B cell (primary cell): ENCODE results near the gene LHX2. TPM values are rescaled to one million over a fixed set of nuclear protein-coding genes. Genes with fewer than 3 reads are reported as not detected.

ENCODE experiments used
- ATAC-seq: fragments of 200-7000 bp; cut with Tn5 transposase; one replicate; pipeline ENCODE4 v1.10.0; 2021; ENCODE audit warnings: low read depth, mild to moderate bottlenecking, moderate number of reproducible peaks, moderate library complexity
- CTCF ChIA-PET: fragments of 350-600 bp; sonication (Branson Sonifier 250); formaldehyde crosslinking; loops from one replicate; lab custom pipeline; 2021; ENCODE audit warnings: antibody characterized with exemption, inconsistent platforms; lab: Charles Lee
- POLR2A ChIA-PET: fragments of 350-600 bp; sonication (Branson Sonifier 250); formaldehyde crosslinking; loops from one replicate; lab custom pipeline; 2021; ENCODE audit warnings: antibody characterized with exemption; lab: Charles Lee
- DNase-seq: peaks from one replicate; pipeline ENCODE4 v3.0.0; 2013
- H2AFZ ChIP-seq: 2 replicates; pipeline ENCODE4 v1.6.1; 2012; ENCODE audit warnings: mild to moderate bottlenecking, low read depth, low read length; ENCODE audit not compliant: insufficient read depth, poor library complexity, severe bottlenecking
- H3K27ac ChIP-seq, 2 donors: 1 replicate in 1 of 2; 2 replicates in 1 of 2; pipeline ENCODE4 v1.5.1; 2012 to 2013; ENCODE audit warnings: low read length in 2 of 2, mild to moderate bottlenecking in 2 of 2, moderate library complexity in 1 of 2
- H3K27me3 ChIP-seq, 4 experiments: fragments of 200-600 bp in 1 of 4; sonication (generic) in 1 of 4; replicated peaks in 1 of 4; 1 replicate in 2 of 4; 2 replicates in 2 of 4; pipeline versions ENCODE4 v1.6.1 to v1.7.0; 2013 to 2016; ENCODE audit warnings: low read length in 3 of 4, mild to moderate bottlenecking in 2 of 4, mixed read lengths in 1 of 4, moderate library complexity in 1 of 4; ENCODE audit not compliant: insufficient read depth in 4 of 4, control insufficient read depth in 3 of 4; ENCODE audit errors: control extremely low read depth in 1 of 4
- H3K36me3 ChIP-seq, 2 experiments: replicated peaks in 1 of 2; 1 replicate in 1 of 2; 2 replicates in 1 of 2; pipeline versions ENCODE4 v1.6.1 to v1.7.1; 2013; ENCODE audit warnings: low read length in 1 of 2; ENCODE audit not compliant: insufficient read depth in 2 of 2, control insufficient read depth in 1 of 2; ENCODE audit errors: control extremely low read depth in 1 of 2, extremely low read depth in 1 of 2
- H3K4me1 ChIP-seq, 2 donors: fragments of 200-600 bp in 1 of 2; sonication (generic) in 1 of 2; 1 replicate in 1 of 2; 2 replicates in 1 of 2; pipeline versions ENCODE4 v1.5.1 to v1.6.1; 2013 to 2017; ENCODE audit warnings: low read length in 2 of 2; ENCODE audit not compliant: control insufficient read depth in 2 of 2, insufficient read depth in 2 of 2
- H3K4me2 ChIP-seq: replicated peaks from 2 replicates; pipeline ENCODE3; 2012; ENCODE audit warnings: mild to moderate bottlenecking, low read depth, low read length; ENCODE audit not compliant: poor library complexity, severe bottlenecking
- H3K4me3 ChIP-seq, 5 experiments: fragments of 200-600 bp in 1 of 5; sonication (generic) in 1 of 5; 1 replicate in 3 of 5; 2 replicates in 2 of 5; pipeline versions ENCODE4 v1.5.1 to v1.7.0; 2011 to 2016; ENCODE audit warnings: low read length in 4 of 5, mild to moderate bottlenecking in 4 of 5, low read depth in 2 of 5, control low read depth in 1 of 5, moderate library complexity in 1 of 5; ENCODE audit not compliant: insufficient read depth in 1 of 5; ENCODE audit errors: control extremely low read depth in 1 of 5, extremely low read depth in 1 of 5
- H3K79me2 ChIP-seq: fragments of 200-600 bp; sonication (generic); one replicate; pipeline ENCODE4 v1.6.0; 2016; ENCODE audit warnings: low read length; ENCODE audit not compliant: control insufficient read depth, insufficient read depth
- H3K9ac ChIP-seq: fragments of 200-600 bp; sonication (generic); 2 replicates; pipeline ENCODE4 v1.6.1; 2017; ENCODE audit warnings: mild to moderate bottlenecking, low read length, moderate library complexity
- H3K9me3 ChIP-seq, 3 donors: one replicate each; pipeline versions ENCODE4 v1.6.1 to v1.7.1; 2013; ENCODE audit warnings: low read length in 2 of 3; ENCODE audit not compliant: control insufficient read depth in 2 of 3, insufficient read depth in 1 of 3; ENCODE audit errors: control extremely low read depth in 1 of 3
- H4K20me1 ChIP-seq: 2 replicates; pipeline ENCODE4 v1.6.0; 2012; ENCODE audit warnings: mild to moderate bottlenecking, low read length; ENCODE audit not compliant: insufficient read depth, control insufficient read depth, poor library complexity, severe bottlenecking
- H3K27ac Mint-ChIP-seq: one replicate; pipeline ENCODE4 v1.8.0; 2021; ENCODE audit warnings: mixed read lengths
- H3K27me3 Mint-ChIP-seq: one replicate; pipeline ENCODE4 v1.8.0; 2021; ENCODE audit warnings: mixed read lengths
- H3K4me1 Mint-ChIP-seq: one replicate; pipeline ENCODE4 v1.8.0; 2021; ENCODE audit warnings: mixed read lengths
- H3K4me3 Mint-ChIP-seq: one replicate; pipeline ENCODE4 v1.8.0; 2021; ENCODE audit warnings: mixed read lengths
- H3K9me3 Mint-ChIP-seq: one replicate; pipeline ENCODE4 v1.8.0; 2022; ENCODE audit warnings: mixed read lengths; ENCODE audit not compliant: insufficient read depth
- CTCF ChIP-seq: fragments of 200-600 bp; IDR thresholded peaks from one replicate; pipeline ENCODE4 v1.8.0; 2022; ENCODE audit warnings: antibody characterized with exemption, mild to moderate bottlenecking
- EZH2 ChIP-seq: IDR thresholded peaks from 2 replicates; pipeline ENCODE4 v1.6.1; 2012; ENCODE audit warnings: borderline replicate concordance, low read depth, mild to moderate bottlenecking, moderate library complexity, low read length; ENCODE audit not compliant: insufficient read depth, poor library complexity, severe bottlenecking
- WGBS: methylation state at CpG from one replicate; pipeline ENCODE4 v1.1.5; 2013; ENCODE audit warnings: missing lambda C conversion rate; ENCODE audit not compliant: insufficient coverage; 5-methylcytosine and 5-hydroxymethylcytosine counted together
- intact Hi-C: fragments of 100-400 bp; cut with micrococcal nuclease; formaldehyde crosslinking; loops from one replicate; pipeline ENCODE4 v1.10.0; 2022
- polyA plus RNA-seq: library from polyadenylated mRNA; depleted of rRNA; stranded (reverse); fragments of >200 nt; gene quantifications from 2 replicates; pipeline ENCODE4 v1.2.3, GENCODE V29; 2012
- total RNA-seq, 2 donors: library from RNA; stranded (reverse); fragments of 120-200 nt in 1 of 2; gene quantifications; 1 replicate in 1 of 2; 2 replicates in 1 of 2; pipeline versions ENCODE4 v1.2.3 to v1.2.4, GENCODE V29; 2013 to 2022

Gene LHX2
- total and polyA plus RNA-seq, 2 donors (not counting 1 experiment from before 2014, with no cell fraction given): 0.66 TPM; not detected in 1

GRCh38 chr9:124040935-124041816 lies 29.6 kb downstream of the LHX2 start:
- peak overlapping the region; percentile 60 for H3K9ac ChIP-seq
- ATAC-seq: peak; percentile 63
- ChIA-PET CTCF (interaction anchor here (0.5 to 3.9 kb wide), 17 partner anchors 9 to 687 kb away, joined by 3 to 80 read pairs (median 4); partner anchors contain the start of gene LHX2), POLR2A (interaction anchor here (0.6 kb wide), 1 partner anchor 156 kb away, joined by 6 read pairs; no protein-coding TSS in a partner anchor)
- peaks cover 0 to 9% (median 0%) of the 10 kb centered on the region in 3 donors for H3K9me3 ChIP-seq
- no peaks in the 10 kb centered on the region for H3K36me3 ChIP-seq
- H3K4me1 Mint-ChIP-seq: peaks cover 26% of the 10 kb centered on the region
- TF ChIP-seq EZH2 (no peak), CTCF (peak; percentile 92)
- 14% methylated on average over 51 of the region's 55 CpGs for WGBS
- peak overlapping the region; percentile 94 for H3K4me2 ChIP-seq
- H3K9me3 Mint-ChIP-seq: no peaks in the 10 kb centered on the region
- H3K4me3 ChIP-seq: peak overlapping the region in 4 of 5 experiments; percentile 24 to 60 (median 44)
- DNase-seq: peak; percentile 67
- intact Hi-C loops: loop anchor here (2.0 kb wide), 1 partner anchor 638 kb away; no protein-coding TSS in a partner anchor
- no peaks in the 10 kb centered on the region for H3K79me2 ChIP-seq
- peaks cover 0 to 60% (median 29%) of the 10 kb centered on the region in 4 experiments for H3K27me3 ChIP-seq
- H3K27me3 Mint-ChIP-seq: peaks cover 42% of the 10 kb centered on the region
- no peak overlapping the region for H3K27ac ChIP-seq
- H2AFZ ChIP-seq: peak overlapping the region; percentile 51
- H3K4me1 ChIP-seq: peaks cover 21 to 24% of the 10 kb centered on the region in 2 donors
- H3K27ac Mint-ChIP-seq: no peak overlapping the region
- H4K20me1 ChIP-seq: no peaks in the 10 kb centered on the region
- H3K4me3 Mint-ChIP-seq: peak overlapping the region; percentile 81
